ENCODE data around the gene CHD9.

The CHD9 gene

DNA sequence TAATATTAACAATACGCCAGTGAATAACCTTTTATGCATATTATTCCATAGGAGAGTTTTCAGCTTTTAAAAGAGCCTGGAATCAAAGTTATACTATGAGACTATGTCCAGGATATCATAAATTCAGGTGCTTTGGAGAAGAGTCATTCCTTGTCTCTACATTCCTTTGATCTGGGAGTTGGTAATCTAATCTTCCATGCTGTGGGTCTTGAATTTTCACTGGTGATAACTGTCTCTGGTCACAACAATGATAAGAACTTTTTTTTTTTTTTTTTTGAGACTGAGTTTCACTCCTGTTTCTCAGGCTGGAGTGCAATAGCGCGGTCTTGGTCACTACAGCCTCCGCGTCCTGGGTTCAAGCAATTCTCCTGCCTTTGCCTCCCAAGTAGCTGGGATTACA, 50.8 kb downstream of the CHD9 start (continued):
- TF ChIP-seq, protein P1, sequence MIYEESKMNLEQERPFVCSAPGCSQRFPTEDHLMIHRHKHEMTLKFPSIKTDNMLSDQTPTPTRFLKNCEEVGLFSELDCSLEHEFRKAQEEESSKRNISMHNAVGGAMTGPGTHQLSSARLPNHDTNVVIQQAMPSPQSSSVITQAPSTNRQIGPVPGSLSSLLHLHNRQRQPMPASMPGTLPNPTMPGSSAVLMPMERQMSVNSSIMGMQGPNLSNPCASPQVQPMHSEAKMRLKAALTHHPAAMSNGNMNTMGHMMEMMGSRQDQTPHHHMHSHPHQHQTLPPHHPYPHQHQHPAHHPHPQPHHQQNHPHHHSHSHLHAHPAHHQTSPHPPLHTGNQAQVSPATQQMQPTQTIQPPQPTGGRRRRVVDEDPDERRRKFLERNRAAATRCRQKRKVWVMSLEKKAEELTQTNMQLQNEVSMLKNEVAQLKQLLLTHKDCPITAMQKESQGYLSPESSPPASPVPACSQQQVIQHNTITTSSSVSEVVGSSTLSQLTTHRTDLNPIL (CRISPR knock-in tag; IDR thresholded peaks at IDR 0.05; ENCODE audit: low read depth) = no peak
- TF ChIP-seq PPARA (CRISPR knock-in tag; IDR thresholded peaks at IDR 0.05; ENCODE audit: borderline replicate concordance) (no peak), ZFP3 (CRISPR knock-in tag; IDR thresholded peaks at IDR 0.05) (no peak), TOX (CRISPR knock-in tag; IDR thresholded peaks at IDR 0.05; ENCODE audit: borderline replicate concordance) (no peak), CSDC2 (CRISPR knock-in tag; IDR thresholded peaks at IDR 0.05) (no peak), BACH2 (CRISPR knock-in tag; IDR thresholded peaks at IDR 0.05; ENCODE audit: borderline replicate concordance) (no peak), ESRRG (CRISPR knock-in tag; IDR thresholded peaks at IDR 0.05) (no peak), ZNF70 (CRISPR knock-in tag; IDR thresholded peaks at IDR 0.05) (no peak), ZC3H10 (CRISPR knock-in tag; IDR thresholded peaks at IDR 0.05) (no peak), TCF4 (CRISPR knock-in tag; IDR thresholded peaks at IDR 0.05; ENCODE audit: borderline replicate concordance) (no peak)
- TF ChIP-seq, protein P2, sequence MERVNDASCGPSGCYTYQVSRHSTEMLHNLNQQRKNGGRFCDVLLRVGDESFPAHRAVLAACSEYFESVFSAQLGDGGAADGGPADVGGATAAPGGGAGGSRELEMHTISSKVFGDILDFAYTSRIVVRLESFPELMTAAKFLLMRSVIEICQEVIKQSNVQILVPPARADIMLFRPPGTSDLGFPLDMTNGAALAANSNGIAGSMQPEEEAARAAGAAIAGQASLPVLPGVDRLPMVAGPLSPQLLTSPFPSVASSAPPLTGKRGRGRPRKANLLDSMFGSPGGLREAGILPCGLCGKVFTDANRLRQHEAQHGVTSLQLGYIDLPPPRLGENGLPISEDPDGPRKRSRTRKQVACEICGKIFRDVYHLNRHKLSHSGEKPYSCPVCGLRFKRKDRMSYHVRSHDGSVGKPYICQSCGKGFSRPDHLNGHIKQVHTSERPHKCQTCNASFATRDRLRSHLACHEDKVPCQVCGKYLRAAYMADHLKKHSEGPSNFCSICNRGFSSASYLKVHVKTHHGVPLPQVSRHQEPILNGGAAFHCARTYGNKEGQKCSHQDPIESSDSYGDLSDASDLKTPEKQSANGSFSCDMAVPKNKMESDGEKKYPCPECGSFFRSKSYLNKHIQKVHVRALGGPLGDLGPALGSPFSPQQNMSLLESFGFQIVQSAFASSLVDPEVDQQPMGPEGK (CRISPR knock-in tag; IDR thresholded peaks at IDR 0.05; ENCODE audit: borderline replicate concordance) = no peak

DNA sequence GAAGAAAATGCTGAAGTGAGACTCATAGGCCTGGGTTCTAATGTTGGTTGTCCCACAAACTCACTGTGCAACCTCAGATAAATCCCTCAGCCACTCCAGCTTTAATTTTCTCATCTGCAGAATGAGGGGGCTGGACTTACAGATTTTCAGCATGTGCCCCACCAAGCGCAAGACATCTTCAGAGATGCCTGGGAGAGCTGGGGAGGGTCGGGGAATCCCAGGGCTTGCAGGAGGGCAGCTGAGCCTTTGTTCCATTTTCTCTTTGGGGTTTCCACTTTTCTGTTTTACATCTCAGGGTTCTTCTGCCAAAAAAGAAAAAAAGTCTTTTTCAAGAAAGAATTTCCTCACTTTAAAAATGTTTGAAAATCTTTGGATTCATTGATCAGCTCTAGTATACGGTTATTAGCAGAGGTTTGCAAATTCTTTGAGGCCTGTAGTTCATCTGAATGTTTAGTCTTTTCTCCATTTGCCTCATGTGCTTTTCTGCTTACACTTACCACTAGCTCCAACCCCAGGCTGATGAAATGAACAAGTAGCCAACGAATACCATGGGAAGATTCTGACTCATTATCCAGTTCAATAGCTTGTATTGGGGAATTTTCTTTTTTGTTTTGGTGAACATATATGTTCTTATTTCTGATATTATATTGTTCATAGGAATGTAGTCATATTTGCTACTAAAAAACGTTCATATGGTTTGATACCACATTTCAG, 56.4 kb downstream of the CHD9 start:
- no peak for TF ChIP-seq ZNF565 (CRISPR knock-in tag; conservative IDR thresholded peaks at IDR 0.05; ENCODE audit: low read depth)
- TF ChIP-seq, protein P3, sequence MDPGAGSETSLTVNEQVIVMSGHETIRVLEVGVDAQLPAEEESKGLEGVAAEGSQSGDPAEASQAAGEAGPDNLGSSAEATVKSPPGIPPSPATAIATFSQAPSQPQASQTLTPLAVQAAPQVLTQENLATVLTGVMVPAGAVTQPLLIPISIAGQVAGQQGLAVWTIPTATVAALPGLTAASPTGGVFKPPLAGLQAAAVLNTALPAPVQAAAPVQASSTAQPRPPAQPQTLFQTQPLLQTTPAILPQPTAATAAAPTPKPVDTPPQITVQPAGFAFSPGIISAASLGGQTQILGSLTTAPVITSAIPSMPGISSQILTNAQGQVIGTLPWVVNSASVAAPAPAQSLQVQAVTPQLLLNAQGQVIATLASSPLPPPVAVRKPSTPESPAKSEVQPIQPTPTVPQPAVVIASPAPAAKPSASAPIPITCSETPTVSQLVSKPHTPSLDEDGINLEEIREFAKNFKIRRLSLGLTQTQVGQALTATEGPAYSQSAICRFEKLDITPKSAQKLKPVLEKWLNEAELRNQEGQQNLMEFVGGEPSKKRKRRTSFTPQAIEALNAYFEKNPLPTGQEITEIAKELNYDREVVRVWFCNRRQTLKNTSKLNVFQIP (CRISPR knock-in tag; IDR thresholded peaks at IDR 0.05; ENCODE audit: borderline replicate concordance, low read depth) = no peak
- TF ChIP-seq ISL1 (CRISPR knock-in tag; IDR thresholded peaks at IDR 0.05) = no peak
- TF ChIP-seq ZFP30 (CRISPR knock-in tag; IDR thresholded peaks at IDR 0.05) = no peak
- TF ChIP-seq, protein P1 (CRISPR knock-in tag; IDR thresholded peaks at IDR 0.05; ENCODE audit: low read depth) = no peak
- no peak for TF ChIP-seq GLIS3 (CRISPR knock-in tag; IDR thresholded peaks at IDR 0.05)
- no peak for TF ChIP-seq ZFP3 (CRISPR knock-in tag; IDR thresholded peaks at IDR 0.05)
- no peak for TF ChIP-seq SNAI2 (CRISPR knock-in tag; IDR thresholded peaks at IDR 0.05)
- TF ChIP-seq, protein P2 (CRISPR knock-in tag; IDR thresholded peaks at IDR 0.05; ENCODE audit: borderline replicate concordance) = no peak
- TF ChIP-seq PPARA (CRISPR knock-in tag; IDR thresholded peaks at IDR 0.05; ENCODE audit: borderline replicate concordance) = no peak
- no peak for ATAC-seq

DNA sequence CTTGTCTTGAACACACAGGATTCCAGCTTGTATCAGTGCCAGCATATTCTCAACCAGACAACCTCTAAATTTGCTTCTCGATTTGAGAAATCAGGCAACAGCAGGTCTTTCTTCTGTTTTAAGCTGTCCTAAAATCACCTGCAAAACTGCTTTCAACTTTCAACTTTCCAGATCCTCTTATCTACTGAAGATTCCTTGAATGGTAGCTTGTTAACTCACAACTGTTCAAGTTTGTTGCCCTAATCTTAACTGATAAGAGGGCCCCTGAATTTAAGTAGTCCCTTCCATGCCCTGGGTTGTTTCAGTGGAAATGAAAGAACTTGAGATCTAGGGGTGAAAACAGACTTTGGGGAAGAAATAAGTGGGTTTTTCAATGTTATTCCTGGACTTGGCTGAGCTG, 57.2 kb downstream of the CHD9 start:
- ATAC-seq = no peak
- TF ChIP-seq ARNTL (CRISPR knock-in tag; IDR thresholded peaks at IDR 0.05; ENCODE audit: borderline replicate concordance, low read depth) (no peak), GLIS3 (CRISPR knock-in tag; IDR thresholded peaks at IDR 0.05) (no peak), ZNF70 (CRISPR knock-in tag; IDR thresholded peaks at IDR 0.05) (no peak), SNAI2 (CRISPR knock-in tag; IDR thresholded peaks at IDR 0.05) (no peak), ZFP3 (CRISPR knock-in tag; IDR thresholded peaks at IDR 0.05) (no peak), TOX (CRISPR knock-in tag; IDR thresholded peaks at IDR 0.05; ENCODE audit: borderline replicate concordance) (no peak), RARB (CRISPR knock-in tag; IDR thresholded peaks at IDR 0.05) (no peak), BACH2 (CRISPR knock-in tag; IDR thresholded peaks at IDR 0.05; ENCODE audit: borderline replicate concordance) (no peak), OSR1 (CRISPR knock-in tag; IDR thresholded peaks at IDR 0.05) (no peak), ZNF565 (CRISPR knock-in tag; conservative IDR thresholded peaks at IDR 0.05; ENCODE audit: low read depth) (no peak), ZNF8 (CRISPR knock-in tag; IDR thresholded peaks at IDR 0.05) (no peak)
- TF ChIP-seq, protein P4, sequence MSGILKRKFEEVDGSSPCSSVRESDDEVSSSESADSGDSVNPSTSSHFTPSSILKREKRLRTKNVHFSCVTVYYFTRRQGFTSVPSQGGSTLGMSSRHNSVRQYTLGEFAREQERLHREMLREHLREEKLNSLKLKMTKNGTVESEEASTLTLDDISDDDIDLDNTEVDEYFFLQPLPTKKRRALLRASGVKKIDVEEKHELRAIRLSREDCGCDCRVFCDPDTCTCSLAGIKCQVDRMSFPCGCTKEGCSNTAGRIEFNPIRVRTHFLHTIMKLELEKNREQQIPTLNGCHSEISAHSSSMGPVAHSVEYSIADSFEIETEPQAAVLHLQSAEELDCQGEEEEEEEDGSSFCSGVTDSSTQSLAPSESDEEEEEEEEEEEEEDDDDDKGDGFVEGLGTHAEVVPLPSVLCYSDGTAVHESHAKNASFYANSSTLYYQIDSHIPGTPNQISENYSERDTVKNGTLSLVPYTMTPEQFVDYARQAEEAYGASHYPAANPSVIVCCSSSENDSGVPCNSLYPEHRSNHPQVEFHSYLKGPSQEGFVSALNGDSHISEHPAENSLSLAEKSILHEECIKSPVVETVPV (CRISPR knock-in tag; IDR thresholded peaks at IDR 0.05) = no peak
- TF ChIP-seq, protein P5, sequence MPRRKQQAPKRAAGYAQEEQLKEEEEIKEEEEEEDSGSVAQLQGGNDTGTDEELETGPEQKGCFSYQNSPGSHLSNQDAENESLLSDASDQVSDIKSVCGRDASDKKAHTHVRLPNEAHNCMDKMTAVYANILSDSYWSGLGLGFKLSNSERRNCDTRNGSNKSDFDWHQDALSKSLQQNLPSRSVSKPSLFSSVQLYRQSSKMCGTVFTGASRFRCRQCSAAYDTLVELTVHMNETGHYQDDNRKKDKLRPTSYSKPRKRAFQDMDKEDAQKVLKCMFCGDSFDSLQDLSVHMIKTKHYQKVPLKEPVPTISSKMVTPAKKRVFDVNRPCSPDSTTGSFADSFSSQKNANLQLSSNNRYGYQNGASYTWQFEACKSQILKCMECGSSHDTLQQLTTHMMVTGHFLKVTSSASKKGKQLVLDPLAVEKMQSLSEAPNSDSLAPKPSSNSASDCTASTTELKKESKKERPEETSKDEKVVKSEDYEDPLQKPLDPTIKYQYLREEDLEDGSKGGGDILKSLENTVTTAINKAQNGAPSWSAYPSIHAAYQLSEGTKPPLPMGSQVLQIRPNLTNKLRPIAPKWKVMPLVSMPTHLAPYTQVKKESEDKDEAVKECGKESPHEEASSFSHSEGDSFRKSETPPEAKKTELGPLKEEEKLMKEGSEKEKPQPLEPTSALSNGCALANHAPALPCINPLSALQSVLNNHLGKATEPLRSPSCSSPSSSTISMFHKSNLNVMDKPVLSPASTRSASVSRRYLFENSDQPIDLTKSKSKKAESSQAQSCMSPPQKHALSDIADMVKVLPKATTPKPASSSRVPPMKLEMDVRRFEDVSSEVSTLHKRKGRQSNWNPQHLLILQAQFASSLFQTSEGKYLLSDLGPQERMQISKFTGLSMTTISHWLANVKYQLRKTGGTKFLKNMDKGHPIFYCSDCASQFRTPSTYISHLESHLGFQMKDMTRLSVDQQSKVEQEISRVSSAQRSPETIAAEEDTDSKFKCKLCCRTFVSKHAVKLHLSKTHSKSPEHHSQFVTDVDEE (CRISPR knock-in tag; IDR thresholded peaks at IDR 0.05) = no peak
- TF ChIP-seq, protein P3 (CRISPR knock-in tag; IDR thresholded peaks at IDR 0.05; ENCODE audit: borderline replicate concordance, low read depth) = no peak

Measured in SK-N-SH treated with all-trans-retinoic acid at 6 μM for 48 hours (cell line).